HL-60/S4 (cell line): ENCODE measurements around the gene SFRP2.

Experiments
- in situ Hi-C: fragments of 300-500 bp; cut with MboI; formaldehyde crosslinking; loops from 2 replicates; pipeline ENCODE4 v1.14.3; 2022; ENCODE audit warnings: low sequenced_read_pairs

Gene SFRP2

GRCh38 chr4:153798420-153798819, 9.5 kb upstream of the SFRP2 start:
- in situ Hi-C loops, result no loop called here

- in situ Hi-C loops, result no loop called here
Observed at GRCh38 chr4:153794006-153794405, 5.1 kb upstream of the SFRP2 start.

- in situ Hi-C loops, result no loop called here
Observed at GRCh38 chr4:153792618-153793247, 3.9 kb upstream of the SFRP2 start.

- in situ Hi-C loops, result no loop called here
Observed at GRCh38 chr4:153791746-153792617, 3.1 kb upstream of the SFRP2 start.

GRCh38 chr4:153790962-153791551, 2.2 kb upstream of the SFRP2 start:
- in situ Hi-C loops, result no loop called here

GRCh38 chr4:153790500-153790865, 1.6 kb upstream of the SFRP2 start:
- in situ Hi-C loops, result no loop called here

- in situ Hi-C loops, result no loop called here
Observed at GRCh38 chr4:153789741-153790499, 1.0 kb upstream of the SFRP2 start.

GRCh38 chr4:153788051-153788412, 851 bp downstream of the SFRP2 start:
- in situ Hi-C loops, result no loop called here

GRCh38 chr4:153787575-153787974, 1.3 kb downstream of the SFRP2 start:
- in situ Hi-C loops, result no loop called here

- in situ Hi-C loops, result no loop called here
Observed at GRCh38 chr4:153787061-153787560, 1.8 kb downstream of the SFRP2 start.

GRCh38 chr4:153785910-153786721, 2.8 kb downstream of the SFRP2 start:
- in situ Hi-C loops, result no loop called here

- in situ Hi-C loops, result no loop called here
Observed at GRCh38 chr4:153784166-153784699, 4.7 kb downstream of the SFRP2 start.

- in situ Hi-C loops, result no loop called here
Observed at GRCh38 chr4:153782581-153782980, 6.3 kb downstream of the SFRP2 start.

GRCh38 chr4:153781717-153782416, 7.0 kb downstream of the SFRP2 start:
- in situ Hi-C loops, result no loop called here

- in situ Hi-C loops, result no loop called here
Observed at GRCh38 chr4:153781280-153781679, 7.6 kb downstream of the SFRP2 start.

- in situ Hi-C loops, result no loop called here
Observed at GRCh38 chr4:153780876-153781275, 8.0 kb downstream of the SFRP2 start.

- in situ Hi-C loops, result no loop called here
Observed at GRCh38 chr4:153780221-153780620, 8.7 kb downstream of the SFRP2 start.

- in situ Hi-C loops, result no loop called here
Observed at GRCh38 chr4:153778383-153778782, 10.5 kb downstream of the SFRP2 start.

- in situ Hi-C loops, result no loop called here
Observed at GRCh38 chr4:153777421-153777820, 11.5 kb downstream of the SFRP2 start.
